OCI-LY7 (cell line): Measurements from ENCODE around the gene SNTB2. TPM values are rescaled to one million over a fixed set of nuclear protein-coding genes. Genes with fewer than 3 reads are reported as not detected.

Experiments used
- BruUV-seq: library from RNA; stranded (reverse); fragments of 400-500 nt; replicated peaks from 2 replicates; lab custom pipeline; 2021; lab: Mats Ljungman, UMichigan
- CTCF ChIA-PET: fragments of 300-600 bp; sonication (Branson Sonifier 250); formaldehyde crosslinking; loops from one replicate; lab custom pipeline; 2022; ENCODE audit warnings: antibody characterized with exemption; ENCODE audit not compliant: unreplicated experiment; lab: Charles Lee
- POLR2A ChIA-PET: fragments of 300-600 bp; sonication (Branson Sonifier 250); formaldehyde crosslinking; loops from one replicate; lab custom pipeline; 2022; ENCODE audit warnings: antibody characterized with exemption; lab: Charles Lee
- DNase-seq: peaks from one replicate; pipeline ENCODE4 v3.0.0-alpha.2; 2015; ENCODE audit warnings: low spot score
- H2AFZ ChIP-seq: fragments of 200-600 bp; sonication (generic), shearing (Covaris generic); 2 replicates; pipeline ENCODE4 v1.6.1; 2014; ENCODE audit warnings: mild to moderate bottlenecking, antibody characterized with exemption, low read length, moderate library complexity
- H3K27ac ChIP-seq: fragments of 200-600 bp; sonication (generic); 2 replicates; pipeline ENCODE4 v1.5.1; 2014; ENCODE audit warnings: mixed run types, low read depth, mild to moderate bottlenecking, moderate library complexity, low read length, inconsistent platforms; ENCODE audit not compliant: poor library complexity, severe bottlenecking
- H3K36me3 ChIP-seq: fragments of 200-600 bp; sonication (generic); 2 replicates; pipeline ENCODE4 v1.6.1; 2014; ENCODE audit warnings: mild to moderate bottlenecking, antibody characterized with exemption, low read length, moderate library complexity, mixed read lengths; ENCODE audit not compliant: insufficient read depth
- H3K4me1 ChIP-seq: fragments of 200-600 bp; sonication (generic); 2 replicates; pipeline ENCODE4 v1.5.1; 2014; ENCODE audit warnings: mild to moderate bottlenecking, low read length; ENCODE audit not compliant: insufficient read depth, poor library complexity, severe bottlenecking
- H3K4me2 ChIP-seq: fragments of 200-600 bp; sonication (generic); 2 replicates; pipeline ENCODE4 v1.6.1; 2014; ENCODE audit warnings: mild to moderate bottlenecking, low read length
- H3K4me3 ChIP-seq: fragments of 200-600 bp; sonication (generic); 2 replicates; pipeline ENCODE4 v1.5.1; 2014; ENCODE audit warnings: mild to moderate bottlenecking, low read depth, low read length; ENCODE audit not compliant: poor library complexity, severe bottlenecking
- H3K79me2 ChIP-seq: fragments of 200-600 bp; sonication (generic); 2 replicates; pipeline ENCODE4 v1.6.1; 2016; ENCODE audit warnings: low read depth, mild to moderate bottlenecking, low read length, moderate library complexity, mixed read lengths; ENCODE audit not compliant: insufficient read depth
- H3K9me2 ChIP-seq: fragments of 200-600 bp; sonication (generic); 2 replicates; pipeline ENCODE4 v1.6.1; 2016; ENCODE audit warnings: mild to moderate bottlenecking, low read length, mixed read lengths; ENCODE audit not compliant: insufficient read depth
- H3K9me3 ChIP-seq: fragments of 200-600 bp; sonication (generic); 2 replicates; pipeline ENCODE4 v1.6.1; 2014; ENCODE audit warnings: mild to moderate bottlenecking, mixed run types, low read length, mixed read lengths
- H4K20me1 ChIP-seq: fragments of 200-600 bp; sonication (generic); 2 replicates; pipeline ENCODE4 v1.6.1; 2014; ENCODE audit warnings: mild to moderate bottlenecking, antibody characterized with exemption, low read length, moderate library complexity, mixed read lengths; ENCODE audit not compliant: insufficient read depth
- EZH2phosphoT487 ChIP-seq: fragments of 200-600 bp; sonication (generic); IDR thresholded peaks from 2 replicates; pipeline ENCODE4 v1.6.1; 2018; ENCODE audit warnings: low read depth, borderline replicate concordance, mild to moderate bottlenecking, mixed run types, antibody characterized with exemption, low read length, moderate library complexity, mixed read lengths
- intact Hi-C: fragments of 100-400 bp; cut with micrococcal nuclease; formaldehyde crosslinking; loops from one replicate; pipeline ENCODE4 v1.10.0; 2022; ENCODE audit not compliant: unreplicated experiment
- total RNA-seq, 2 experiments: library from RNA; depleted of rRNA in 1 of 2; stranded (reverse); fragments of >200 nt in 1 of 2; shearing (Covaris generic) in 1 of 2; gene quantifications; 2 replicates each; pipeline ENCODE4 v1.2.3, GENCODE V29; 2014 to 2022
- TF ChIP-seq, protein P1 (sequence below): fragments of 200-600 bp; sonication (generic); conservative IDR thresholded peaks from 2 replicates; pipeline ENCODE4 v1.5.1; 2014; ENCODE audit warnings: mild to moderate bottlenecking, antibody characterized with exemption, low read length, moderate library complexity, mixed read lengths

Gene SNTB2
- total RNA-seq, 2 experiments from 2014 or later: 21.2 to 34.1 TPM

- Histone ChIP-seq H3K9me3 (no peaks in the 10 kb centered on the region), H3K9me2 (no peaks in the 10 kb centered on the region), H3K4me2 (no peak overlapping the region), H3K36me3 (no peaks in the 10 kb centered on the region), H3K79me2 (peaks cover 58% of the 10 kb centered on the region), H3K4me1 (peaks cover 6% of the 10 kb centered on the region), H3K27ac (no peak overlapping the region), H3K4me3 (no peak overlapping the region), H4K20me1 (0 out of 2 replicates have a peak, but pooled peaks cover 14% of the 10 kb centered on the region), H2AFZ (no peak overlapping the region)
- CTCF ChIA-PET: no interaction called here
- DNase-seq: no peak
- POLR2A ChIA-PET: interaction anchor here (0.6 to 0.9 kb wide), 4 partner anchors 13 to 224 kb away, joined by 3 to 4 read pairs (median 4); no protein-coding TSS in a partner anchor
- no peak for TF ChIP-seq EZH2phosphoT487
- TF ChIP-seq, protein P1, sequence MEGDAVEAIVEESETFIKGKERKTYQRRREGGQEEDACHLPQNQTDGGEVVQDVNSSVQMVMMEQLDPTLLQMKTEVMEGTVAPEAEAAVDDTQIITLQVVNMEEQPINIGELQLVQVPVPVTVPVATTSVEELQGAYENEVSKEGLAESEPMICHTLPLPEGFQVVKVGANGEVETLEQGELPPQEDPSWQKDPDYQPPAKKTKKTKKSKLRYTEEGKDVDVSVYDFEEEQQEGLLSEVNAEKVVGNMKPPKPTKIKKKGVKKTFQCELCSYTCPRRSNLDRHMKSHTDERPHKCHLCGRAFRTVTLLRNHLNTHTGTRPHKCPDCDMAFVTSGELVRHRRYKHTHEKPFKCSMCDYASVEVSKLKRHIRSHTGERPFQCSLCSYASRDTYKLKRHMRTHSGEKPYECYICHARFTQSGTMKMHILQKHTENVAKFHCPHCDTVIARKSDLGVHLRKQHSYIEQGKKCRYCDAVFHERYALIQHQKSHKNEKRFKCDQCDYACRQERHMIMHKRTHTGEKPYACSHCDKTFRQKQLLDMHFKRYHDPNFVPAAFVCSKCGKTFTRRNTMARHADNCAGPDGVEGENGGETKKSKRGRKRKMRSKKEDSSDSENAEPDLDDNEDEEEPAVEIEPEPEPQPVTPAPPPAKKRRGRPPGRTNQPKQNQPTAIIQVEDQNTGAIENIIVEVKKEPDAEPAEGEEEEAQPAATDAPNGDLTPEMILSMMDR: no peak
- BruUV-seq: no TSS peak
- intact Hi-C loops: no loop called here
Observed at GRCh38 chr16:69195369-69196029, 8.5 kb downstream of the SNTB2 start.

- Histone ChIP-seq H3K4me1 (no peaks in the 10 kb centered on the region), H2AFZ (no peak overlapping the region), H3K4me2 (no peak overlapping the region), H3K79me2 (peaks cover 42% of the 10 kb centered on the region), H3K27ac (no peak overlapping the region), H3K36me3 (no peaks in the 10 kb centered on the region), H3K9me3 (no peaks in the 10 kb centered on the region), H3K9me2 (no peaks in the 10 kb centered on the region), H3K4me3 (no peak overlapping the region), H4K20me1 (0 out of 2 replicates have a peak, but pooled peaks cover 14% of the 10 kb centered on the region)
- ChIA-PET CTCF (no interaction called here), POLR2A (interaction anchor here (0.6 to 2.4 kb wide), 2 partner anchors 9 to 12 kb away, joined by 3 to 5 read pairs; no protein-coding TSS in a partner anchor)
- DNase-seq: no peak
- no TSS peak for BruUV-seq
- intact Hi-C loops: no loop called here
- no peak for TF ChIP-seq EZH2phosphoT487
- TF ChIP-seq, protein P1: no peak
Observed at GRCh38 chr16:69197573-69197972, 10.6 kb downstream of the SNTB2 start.

DNA sequence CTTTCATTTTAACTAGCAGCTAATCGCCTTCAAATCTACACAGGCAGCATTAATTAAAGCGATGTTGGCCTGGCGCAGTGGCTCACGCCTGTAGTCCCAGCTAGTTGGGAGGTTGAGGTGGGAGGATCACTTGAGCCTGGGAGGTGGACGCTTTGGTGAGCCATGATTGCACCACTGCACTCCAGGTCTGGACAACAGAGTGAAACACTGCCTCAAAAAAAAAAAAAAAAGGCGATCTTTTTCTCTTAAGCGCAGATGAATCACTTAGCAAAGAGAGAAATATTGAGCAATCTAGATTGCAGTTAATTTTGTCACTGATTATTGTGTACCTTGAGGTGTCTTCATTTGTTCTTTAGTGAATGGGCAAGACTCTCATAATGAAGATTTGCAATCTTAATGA lies 12.4 kb downstream of the SNTB2 start:
- no TSS peak for BruUV-seq
- intact Hi-C loops: no loop called here
- DNase-seq: no peak
- peaks cover 26% of the 10 kb centered on the region for H3K79me2 ChIP-seq
- H3K4me1 ChIP-seq: no peaks in the 10 kb centered on the region
- H4K20me1 ChIP-seq: 0 out of 2 replicates have a peak, but pooled peaks cover 7% of the 10 kb centered on the region
- H3K4me2 ChIP-seq: no peak overlapping the region
- H3K36me3 ChIP-seq: no peaks in the 10 kb centered on the region
- no peak overlapping the region for H3K27ac ChIP-seq
- TF ChIP-seq, protein P1: no peak
- no peak for TF ChIP-seq EZH2phosphoT487
- no peak overlapping the region for H3K4me3 ChIP-seq
- CTCF ChIA-PET: interaction anchor here (0.6 kb wide), 1 partner anchor 14 kb away, joined by 5 read pairs; no protein-coding TSS in a partner anchor
- POLR2A ChIA-PET: interaction anchor here (0.6 to 2.4 kb wide), 3 partner anchors 9 to 835 kb away, joined by 3 to 5 read pairs (median 3); no protein-coding TSS in a partner anchor
- H3K9me3 ChIP-seq: no peaks in the 10 kb centered on the region
- no peaks in the 10 kb centered on the region for H3K9me2 ChIP-seq
- H2AFZ ChIP-seq: no peak overlapping the region
